Peyer's patch (tissue), 4 donors: ENCODE data around the gene SEMA3D. TPM values are rescaled to one million over a fixed set of nuclear protein-coding genes. Genes with fewer than 3 reads are reported as not detected.
A peak's percentile ranks its signal among the peaks of the same experiment; 100 is the strongest.

ENCODE experiments used
- DNase-seq, 3 donors: peaks; one replicate each; pipeline ENCODE4 v3.0.0-alpha.2; 2017 to 2019
- H3K27ac ChIP-seq, 4 donors: fragments of 200-600 bp; sonication (generic); one replicate each; pipeline ENCODE4 v1.5.1; 2016 to 2019
- H3K27me3 ChIP-seq, 2 donors: fragments of 200-600 bp; sonication (generic); one replicate each; pipeline ENCODE4 v1.5.1; 2019
- H3K36me3 ChIP-seq, 3 donors: fragments of 200-600 bp; sonication (generic); one replicate each; pipeline ENCODE4 v1.5.1; 2016 to 2019
- H3K4me1 ChIP-seq, 4 donors: fragments of 200-600 bp; sonication (generic); one replicate each; pipeline ENCODE4 v1.5.1; 2016 to 2019
- H3K4me3 ChIP-seq, 4 donors: fragments of 200-600 bp; sonication (generic); 1 replicate in 3 of 4; 2 replicates in 1 of 4; pipeline ENCODE4 v1.5.1; 2016 to 2019; ENCODE audit warnings: mild to moderate bottlenecking in 1 of 4
- H3K9me3 ChIP-seq, 4 donors: fragments of 200-600 bp; sonication (generic); one replicate each; pipeline ENCODE4 v1.5.1; 2016 to 2019; ENCODE audit warnings: mild to moderate bottlenecking in 1 of 4
- CTCF ChIP-seq, 6 experiments: fragments of 450-650 bp in 4 of 6; fragments of 200-600 bp in 2 of 6; sonication (generic) in 1 of 6; IDR thresholded peaks; one replicate each; pipeline ENCODE4 v1.5.1; 2017 to 2019; ENCODE audit warnings: antibody characterized with exemption in 6 of 6, mild to moderate bottlenecking in 3 of 6, moderate library complexity in 1 of 6
- POLR2A ChIP-seq, 2 donors: fragments of 450-650 bp; IDR thresholded peaks; one replicate each; pipeline ENCODE4 v1.5.1; 2017; ENCODE audit warnings: antibody characterized with exemption in 2 of 2, mild to moderate bottlenecking in 2 of 2, moderate library complexity in 2 of 2
- total RNA-seq, 4 donors: library from RNA; depleted of rRNA; stranded (reverse); fragments of >200 nt; gene quantifications; one replicate each; pipeline ENCODE4 v1.1.0, GENCODE V29; 2016

Gene SEMA3D
- total RNA-seq, 4 donors from 2014 or later = 4.5 to 7.6 (median 6.5) TPM

- TF ChIP-seq POLR2A (IDR thresholded peaks at IDR 0.05) (no peak), CTCF (IDR thresholded peaks at IDR 0.05) (no peak)
- Histone ChIP-seq H3K27me3 (no peaks in the 10 kb centered on the region), H3K4me3 (no peak overlapping the region), H3K27ac (peak overlapping the region in 2 of 4 donors; percentile 23 to 68), H3K4me1 (no peaks in the 10 kb centered on the region), H3K36me3 (no peaks in the 10 kb centered on the region), H3K9me3 (no peaks in the 10 kb centered on the region)
- DNase-seq = no peak
These were observed 33.1 kb downstream of the SEMA3D start for GRCh38 chr7:85153715-85154114.

- Histone ChIP-seq H3K9me3 (no peaks in the 10 kb centered on the region), H3K4me1 (no peaks in the 10 kb centered on the region), H3K27ac (no peak overlapping the region), H3K36me3 (no peaks in the 10 kb centered on the region), H3K27me3 (no peaks in the 10 kb centered on the region), H3K4me3 (no peak overlapping the region)
- no peak for DNase-seq
- TF ChIP-seq CTCF (IDR thresholded peaks at IDR 0.05) (no peak), POLR2A (IDR thresholded peaks at IDR 0.05) (no peak)
These were observed 36.2 kb downstream of the SEMA3D start for GRCh38 chr7:85150624-85151023.

- no peak for TF ChIP-seq POLR2A (IDR thresholded peaks at IDR 0.05)
- DNase-seq = no peak
- no peaks in the 10 kb centered on the region for H3K9me3 ChIP-seq
- H3K36me3 ChIP-seq = no peaks in the 10 kb centered on the region
- H3K4me1 ChIP-seq = no peaks in the 10 kb centered on the region
- H3K4me3 ChIP-seq = no peak overlapping the region
- no peaks in the 10 kb centered on the region for H3K27me3 ChIP-seq
- no peak overlapping the region for H3K27ac ChIP-seq
These were observed 42.1 kb downstream of the SEMA3D start for GRCh38 chr7:85144771-85145170.

GRCh38 chr7:85135977-85136376, 50.9 kb downstream of the SEMA3D start:
- Histone ChIP-seq H3K4me1 (no peaks in the 10 kb centered on the region), H3K27ac (no peak overlapping the region), H3K36me3 (no peaks in the 10 kb centered on the region), H3K27me3 (no peaks in the 10 kb centered on the region), H3K9me3 (no peaks in the 10 kb centered on the region), H3K4me3 (no peak overlapping the region)
- TF ChIP-seq POLR2A (IDR thresholded peaks at IDR 0.05) (no peak), CTCF (IDR thresholded peaks at IDR 0.05) (no peak)
- no peak for DNase-seq

- Histone ChIP-seq H3K27me3 (no peaks in the 10 kb centered on the region), H3K36me3 (no peaks in the 10 kb centered on the region), H3K4me1 (no peaks in the 10 kb centered on the region), H3K9me3 (no peaks in the 10 kb centered on the region), H3K27ac (no peak overlapping the region), H3K4me3 (no peak overlapping the region)
- no peak for DNase-seq
- no peak for TF ChIP-seq POLR2A (IDR thresholded peaks at IDR 0.05)
These were observed 53.3 kb downstream of the SEMA3D start for GRCh38 chr7:85133560-85133959.

GRCh38 chr7:85133006-85133405, 53.9 kb downstream of the SEMA3D start:
- H3K9me3 ChIP-seq = no peaks in the 10 kb centered on the region
- H3K4me3 ChIP-seq = no peak overlapping the region
- DNase-seq = no peak
- H3K4me1 ChIP-seq = no peaks in the 10 kb centered on the region
- no peaks in the 10 kb centered on the region for H3K36me3 ChIP-seq
- TF ChIP-seq POLR2A (IDR thresholded peaks at IDR 0.05) (no peak), CTCF (IDR thresholded peaks at IDR 0.05) (no peak)
- H3K27me3 ChIP-seq = no peaks in the 10 kb centered on the region
- H3K27ac ChIP-seq = no peak overlapping the region

GRCh38 chr7:85130702-85131101, 56.2 kb downstream of the SEMA3D start:
- Histone ChIP-seq H3K9me3 (no peaks in the 10 kb centered on the region), H3K27me3 (no peaks in the 10 kb centered on the region), H3K4me1 (no peaks in the 10 kb centered on the region), H3K27ac (no peak overlapping the region), H3K36me3 (no peaks in the 10 kb centered on the region), H3K4me3 (no peak overlapping the region)
- TF ChIP-seq CTCF (IDR thresholded peaks at IDR 0.05) (no peak), POLR2A (IDR thresholded peaks at IDR 0.05) (no peak)
- DNase-seq = no peak
